Activated naive CD8-positive, alpha-beta T cell treated with anti-CD3 and anti-CD28 coated beads for 36 hours (primary cell): Measurements from ENCODE around the gene KAZN. TPM values are rescaled to one million over a fixed set of nuclear protein-coding genes. Genes with fewer than 3 reads are reported as not detected.

Experiments
- DNase-seq: peaks from one replicate; pipeline ENCODE4 v3.0.0; 2021
- H3K27ac Mint-ChIP-seq: one replicate; pipeline ENCODE4 v1.8.0; 2022; ENCODE audit warnings: mild to moderate bottlenecking, moderate library complexity, mixed read lengths
- H3K27me3 Mint-ChIP-seq: one replicate; pipeline ENCODE4 v1.8.0; 2022; ENCODE audit warnings: mild to moderate bottlenecking, mixed read lengths
- H3K36me3 Mint-ChIP-seq: one replicate; pipeline ENCODE4 v1.8.0; 2021; ENCODE audit warnings: mild to moderate bottlenecking, mixed read lengths
- H3K4me1 Mint-ChIP-seq: one replicate; pipeline ENCODE4 v1.8.0; 2021; ENCODE audit warnings: mixed read lengths
- H3K4me3 Mint-ChIP-seq: one replicate; pipeline ENCODE4 v1.8.0; 2022; ENCODE audit warnings: mild to moderate bottlenecking, moderate library complexity, mixed read lengths
- H3K9me3 Mint-ChIP-seq: one replicate; pipeline ENCODE4 v1.8.0; 2022; ENCODE audit warnings: mixed read lengths
- total RNA-seq, 2 experiments: library from RNA; stranded (reverse); gene quantifications; one replicate each; pipeline ENCODE4 v1.2.3, GENCODE V29; 2021

The KAZN gene
- total RNA-seq, 2 experiments from 2014 or later = 0.74 to 1.5 TPM

DNA sequence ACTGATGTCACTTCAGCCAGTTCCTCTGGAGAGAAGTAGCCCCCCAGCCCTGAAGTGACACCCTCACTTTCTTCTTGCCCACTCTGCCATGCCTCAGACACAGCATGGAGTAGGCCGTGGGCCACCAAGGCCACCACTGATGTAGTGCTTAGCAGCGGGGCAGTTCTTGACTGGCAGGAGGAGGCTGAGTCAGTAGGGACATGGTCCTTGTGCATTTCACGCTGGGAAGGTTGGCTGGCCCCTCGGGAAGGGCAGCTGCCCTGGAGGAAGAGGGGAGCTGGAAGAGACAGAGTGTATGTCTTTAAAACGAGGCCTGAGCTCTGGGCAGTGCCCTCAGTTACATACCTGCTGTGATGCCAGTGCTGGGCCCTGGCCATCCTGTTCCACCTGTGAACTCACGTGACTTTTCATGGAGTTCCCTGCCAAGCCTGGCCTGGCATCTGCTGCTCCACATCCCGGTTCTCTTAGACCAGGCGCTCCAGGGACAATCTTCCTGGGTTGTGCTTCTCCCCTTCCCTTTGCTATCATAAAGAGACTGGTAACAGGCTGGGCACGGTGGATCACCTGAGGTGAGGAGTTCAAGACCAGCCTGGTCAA lies 396.5 kb downstream of the KAZN start:
- Mint-ChIP-seq H3K4me1 (no peaks in the 10 kb centered on the region), H3K9me3 (no peaks in the 10 kb centered on the region), H3K27me3 (peaks cover 3% of the 10 kb centered on the region), H3K4me3 (no peak overlapping the region), H3K27ac (no peak overlapping the region), H3K36me3 (no peaks in the 10 kb centered on the region)
- no peak for DNase-seq

GRCh38 chr1:14996133-14997050 lies 397.9 kb downstream of the KAZN start:
- H3K36me3 Mint-ChIP-seq = no peaks in the 10 kb centered on the region
- H3K9me3 Mint-ChIP-seq = no peaks in the 10 kb centered on the region
- no peaks in the 10 kb centered on the region for H3K4me1 Mint-ChIP-seq
- H3K27me3 Mint-ChIP-seq = peaks cover 3% of the 10 kb centered on the region
- no peak for DNase-seq
- no peak overlapping the region for H3K4me3 Mint-ChIP-seq
- no peak overlapping the region for H3K27ac Mint-ChIP-seq

DNA sequence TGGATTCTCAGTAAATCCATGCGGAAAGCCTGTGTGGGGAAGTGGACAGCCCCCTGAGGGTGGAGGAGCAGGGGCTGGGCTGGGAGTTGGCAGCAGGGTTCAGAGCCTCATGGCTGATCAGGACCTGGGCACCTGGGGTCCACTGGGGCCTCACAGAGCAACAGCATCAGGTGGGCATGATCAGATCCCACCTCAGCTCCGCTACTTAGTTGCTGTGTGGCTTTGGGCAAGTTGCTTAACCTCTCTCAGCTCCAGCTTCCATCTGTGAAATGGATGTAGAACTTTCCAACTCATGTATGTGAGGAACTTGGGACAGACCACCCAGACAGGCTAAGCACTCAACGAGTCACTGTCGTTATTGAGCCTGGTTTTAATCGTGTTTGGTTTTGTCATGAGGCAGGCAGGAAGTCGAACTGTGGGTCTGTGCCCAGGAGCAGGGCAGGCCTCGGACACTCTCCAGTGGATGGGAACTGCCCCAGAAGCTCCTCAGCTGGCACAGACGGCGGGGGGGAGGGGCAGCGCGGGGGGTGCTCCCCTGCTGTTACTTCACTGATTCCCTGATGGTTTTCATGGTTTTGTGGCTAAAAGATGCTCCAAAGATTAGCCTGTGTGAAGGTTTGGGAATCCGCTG lies 399.3 kb downstream of the KAZN start:
- H3K9me3 Mint-ChIP-seq = no peaks in the 10 kb centered on the region
- H3K4me1 Mint-ChIP-seq = no peaks in the 10 kb centered on the region
- no peak overlapping the region for H3K4me3 Mint-ChIP-seq
- peaks cover 3% of the 10 kb centered on the region for H3K27me3 Mint-ChIP-seq
- H3K36me3 Mint-ChIP-seq = no peaks in the 10 kb centered on the region
- DNase-seq = no peak
- no peak overlapping the region for H3K27ac Mint-ChIP-seq

DNA sequence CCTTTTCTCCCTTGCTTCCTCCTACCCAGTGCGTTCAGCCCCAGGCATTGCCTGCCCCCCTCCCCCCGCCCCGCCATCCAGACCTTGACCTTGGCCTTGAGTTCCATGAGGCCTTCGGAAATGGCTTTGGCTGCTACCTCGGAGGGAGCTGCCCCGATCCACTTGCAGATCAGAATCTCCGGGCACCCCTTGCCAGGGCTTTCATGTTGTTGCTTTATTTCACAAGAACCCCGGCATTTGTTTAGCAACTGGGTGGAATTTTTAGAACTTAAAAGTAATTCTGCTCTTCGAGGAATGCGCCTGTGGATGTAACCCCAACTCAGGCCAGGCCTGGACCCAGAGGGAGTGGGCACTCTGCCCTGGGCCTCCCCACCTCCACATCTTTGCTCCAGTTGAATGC lies 401.0 kb downstream of the KAZN start:
- Mint-ChIP-seq H3K4me3 (no peak overlapping the region), H3K36me3 (no peaks in the 10 kb centered on the region), H3K9me3 (no peaks in the 10 kb centered on the region), H3K27ac (no peak overlapping the region), H3K4me1 (no peaks in the 10 kb centered on the region), H3K27me3 (peaks cover 3% of the 10 kb centered on the region)
- no peak for DNase-seq

GRCh38 chr1:15000030-15000429 lies 401.5 kb downstream of the KAZN start:
- Mint-ChIP-seq H3K36me3 (no peaks in the 10 kb centered on the region), H3K27me3 (peaks cover 3% of the 10 kb centered on the region), H3K4me1 (no peaks in the 10 kb centered on the region), H3K4me3 (no peak overlapping the region), H3K27ac (no peak overlapping the region), H3K9me3 (no peaks in the 10 kb centered on the region)
- DNase-seq = no peak

DNA sequence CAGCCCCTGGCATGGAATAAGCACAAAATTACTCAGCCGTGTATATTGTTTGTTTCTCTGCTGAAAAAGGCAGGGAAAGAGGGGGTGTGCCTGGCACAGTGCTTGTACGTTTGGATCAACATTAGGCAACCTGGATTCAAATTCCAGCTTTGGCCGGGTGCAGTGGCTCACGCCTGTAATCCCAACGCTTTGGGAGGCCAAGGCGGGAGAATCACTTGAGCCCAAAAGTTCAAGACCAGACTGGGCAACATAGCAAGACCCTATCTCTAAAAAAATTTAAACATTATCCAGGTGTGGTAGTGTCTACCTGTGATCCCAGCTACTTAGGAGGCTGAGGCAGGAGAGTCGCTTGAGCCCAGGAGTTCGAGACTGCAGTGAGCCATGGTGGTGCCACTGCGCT lies 402.2 kb downstream of the KAZN start:
- DNase-seq = no peak
- Mint-ChIP-seq H3K9me3 (no peaks in the 10 kb centered on the region), H3K27me3 (peaks cover 3% of the 10 kb centered on the region), H3K27ac (no peak overlapping the region), H3K4me3 (no peak overlapping the region), H3K36me3 (no peaks in the 10 kb centered on the region), H3K4me1 (no peaks in the 10 kb centered on the region)

DNA sequence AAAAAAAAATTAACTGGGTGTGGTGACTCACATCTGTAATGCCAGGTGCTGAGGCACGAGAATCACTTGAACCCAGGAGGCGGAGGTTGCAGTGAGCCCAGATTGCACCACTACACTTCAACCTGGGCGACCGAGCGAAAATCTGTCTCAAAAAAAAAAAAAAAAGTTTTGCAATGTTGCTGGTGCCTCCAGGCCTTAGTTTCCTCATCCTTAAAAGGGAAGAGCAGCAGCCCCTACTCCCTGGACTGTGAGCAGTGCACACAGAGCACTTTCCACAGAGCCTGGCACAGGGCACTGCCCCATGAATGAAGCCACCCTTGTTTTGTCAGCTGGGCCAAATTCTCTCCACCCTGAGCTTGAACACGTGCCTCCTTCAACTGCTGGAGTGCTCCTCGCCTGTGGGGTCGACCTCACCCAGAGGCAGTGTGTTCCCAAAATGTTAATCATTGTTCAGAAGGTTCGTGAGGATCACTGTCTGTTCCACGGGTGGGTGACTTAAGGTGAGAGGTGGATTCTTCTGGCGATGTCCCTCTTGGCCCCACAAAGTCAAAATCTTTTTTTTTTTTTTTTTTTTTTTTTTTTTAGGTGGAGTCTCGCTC lies 402.9 kb downstream of the KAZN start:
- Mint-ChIP-seq H3K27me3 (peaks cover 3% of the 10 kb centered on the region), H3K4me3 (no peak overlapping the region), H3K4me1 (no peaks in the 10 kb centered on the region)

DNA sequence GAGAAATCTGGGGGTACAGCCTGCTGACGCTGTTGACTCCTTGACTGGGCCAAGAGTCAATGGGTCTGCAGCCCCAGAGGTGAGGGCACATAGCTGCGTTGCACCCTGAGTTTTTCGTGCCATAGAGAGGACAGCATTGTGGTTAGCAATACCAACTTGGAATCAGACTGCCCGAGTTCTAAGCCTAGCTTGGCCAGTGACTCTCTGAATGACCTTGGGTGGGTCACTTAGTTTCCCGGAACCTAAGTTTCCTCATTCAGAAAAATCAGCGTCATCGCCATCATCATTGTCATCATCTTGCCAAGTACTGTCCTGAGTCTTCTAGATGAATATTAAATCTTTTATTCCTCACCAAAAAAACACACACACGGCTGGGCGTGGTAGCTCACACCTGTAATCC lies 403.8 kb downstream of the KAZN start:
- Mint-ChIP-seq H3K27ac (no peak overlapping the region), H3K4me1 (no peaks in the 10 kb centered on the region), H3K9me3 (no peaks in the 10 kb centered on the region), H3K36me3 (no peaks in the 10 kb centered on the region), H3K4me3 (no peak overlapping the region), H3K27me3 (no peaks in the 10 kb centered on the region)
- no peak for DNase-seq

More for the DNA sequence above, 402.9 kb downstream of the KAZN start:
- Mint-ChIP-seq H3K36me3 (no peaks in the 10 kb centered on the region), H3K27ac (no peak overlapping the region), H3K9me3 (no peaks in the 10 kb centered on the region)
- DNase-seq = no peak

GRCh38 chr1:15004396-15004795 lies 405.9 kb downstream of the KAZN start:
- no peak overlapping the region for H3K4me3 Mint-ChIP-seq
- H3K36me3 Mint-ChIP-seq = no peaks in the 10 kb centered on the region
- no peaks in the 10 kb centered on the region for H3K27me3 Mint-ChIP-seq
- DNase-seq = no peak
- no peaks in the 10 kb centered on the region for H3K4me1 Mint-ChIP-seq
- no peaks in the 10 kb centered on the region for H3K9me3 Mint-ChIP-seq
- no peak overlapping the region for H3K27ac Mint-ChIP-seq

GRCh38 chr1:15005116-15005515 lies 406.6 kb downstream of the KAZN start:
- Mint-ChIP-seq H3K9me3 (no peaks in the 10 kb centered on the region), H3K36me3 (no peaks in the 10 kb centered on the region), H3K4me1 (no peaks in the 10 kb centered on the region), H3K4me3 (no peak overlapping the region), H3K27ac (no peak overlapping the region), H3K27me3 (no peaks in the 10 kb centered on the region)
- no peak for DNase-seq

GRCh38 chr1:15007368-15007767 lies 408.9 kb downstream of the KAZN start:
- H3K9me3 Mint-ChIP-seq = no peaks in the 10 kb centered on the region
- no peak for DNase-seq
- H3K36me3 Mint-ChIP-seq = no peaks in the 10 kb centered on the region
- H3K4me3 Mint-ChIP-seq = no peak overlapping the region
- no peaks in the 10 kb centered on the region for H3K27me3 Mint-ChIP-seq
- no peak overlapping the region for H3K27ac Mint-ChIP-seq
- no peaks in the 10 kb centered on the region for H3K4me1 Mint-ChIP-seq

- no peak overlapping the region for H3K27ac Mint-ChIP-seq
- no peak overlapping the region for H3K4me3 Mint-ChIP-seq
- DNase-seq = no peak
- H3K9me3 Mint-ChIP-seq = no peaks in the 10 kb centered on the region
- H3K36me3 Mint-ChIP-seq = no peaks in the 10 kb centered on the region
- no peaks in the 10 kb centered on the region for H3K4me1 Mint-ChIP-seq
- no peaks in the 10 kb centered on the region for H3K27me3 Mint-ChIP-seq
These were observed 409.4 kb downstream of the KAZN start for GRCh38 chr1:15007842-15008241.

- H3K27me3 Mint-ChIP-seq = no peaks in the 10 kb centered on the region
- no peaks in the 10 kb centered on the region for H3K36me3 Mint-ChIP-seq
- DNase-seq = no peak
- H3K9me3 Mint-ChIP-seq = no peaks in the 10 kb centered on the region
- H3K4me1 Mint-ChIP-seq = no peaks in the 10 kb centered on the region
- no peak overlapping the region for H3K27ac Mint-ChIP-seq
- no peak overlapping the region for H3K4me3 Mint-ChIP-seq
These were observed 410.6 kb downstream of the KAZN start for GRCh38 chr1:15008783-15009729.

DNA sequence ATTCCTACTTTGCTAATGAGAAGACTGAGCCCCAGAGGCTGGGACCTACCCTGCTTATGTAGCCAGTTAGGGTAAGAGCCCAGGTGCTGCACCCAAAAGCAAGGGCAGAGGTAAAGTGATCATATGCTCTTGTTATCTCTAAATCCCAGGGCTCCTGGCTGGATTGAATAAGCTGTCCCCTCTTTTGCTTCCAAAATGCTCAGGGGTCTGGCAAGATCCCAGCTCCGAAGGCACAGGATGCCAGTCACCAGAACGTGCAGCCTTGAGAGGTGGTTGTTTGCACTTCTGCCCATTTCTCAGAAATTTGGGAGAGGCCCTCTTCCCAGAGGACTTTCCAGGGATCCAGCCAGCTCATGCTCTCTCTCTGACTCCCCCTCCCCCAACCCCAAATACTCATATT lies 412.7 kb downstream of the KAZN start:
- H3K4me1 Mint-ChIP-seq = no peaks in the 10 kb centered on the region
- H3K27ac Mint-ChIP-seq = no peak overlapping the region
- H3K4me3 Mint-ChIP-seq = no peak overlapping the region
- no peaks in the 10 kb centered on the region for H3K27me3 Mint-ChIP-seq
- no peaks in the 10 kb centered on the region for H3K9me3 Mint-ChIP-seq
- no peaks in the 10 kb centered on the region for H3K36me3 Mint-ChIP-seq
- DNase-seq = no peak
